NB4 (cell line): Measurements from ENCODE around the gene TBX5.

ENCODE experiments used
- TF ChIP-seq, protein P1 (sequence below): IDR thresholded peaks from one replicate; pipeline ENCODE4 v1.5.1; 2012; ENCODE audit warnings: low read depth, low read length
- TF ChIP-seq, protein P2 (sequence below): IDR thresholded peaks from 2 replicates; pipeline ENCODE4 v1.6.1; 2011; ENCODE audit warnings: low read depth, low read length

DNA sequence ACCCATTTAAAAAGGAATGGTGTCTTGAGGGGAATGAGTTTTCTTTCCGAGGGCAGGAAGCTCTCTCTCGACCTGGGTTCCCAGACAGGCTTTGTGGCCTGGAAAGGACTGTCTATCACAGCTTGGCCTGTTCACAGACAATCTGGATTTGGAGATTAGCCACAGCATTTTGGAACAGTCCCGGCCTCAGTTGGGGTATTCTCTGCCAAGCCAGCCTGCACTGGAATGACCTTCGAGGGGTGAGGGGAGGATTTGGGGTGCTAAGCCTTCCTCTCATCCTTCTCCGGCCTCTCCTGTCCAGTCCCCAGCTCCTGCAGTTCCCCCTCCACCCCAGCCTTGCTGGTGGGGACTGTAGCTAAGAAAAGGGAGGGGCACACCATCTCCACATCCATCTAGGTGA, 13.0 kb downstream of the TBX5 start:
- TF ChIP-seq, protein P1, sequence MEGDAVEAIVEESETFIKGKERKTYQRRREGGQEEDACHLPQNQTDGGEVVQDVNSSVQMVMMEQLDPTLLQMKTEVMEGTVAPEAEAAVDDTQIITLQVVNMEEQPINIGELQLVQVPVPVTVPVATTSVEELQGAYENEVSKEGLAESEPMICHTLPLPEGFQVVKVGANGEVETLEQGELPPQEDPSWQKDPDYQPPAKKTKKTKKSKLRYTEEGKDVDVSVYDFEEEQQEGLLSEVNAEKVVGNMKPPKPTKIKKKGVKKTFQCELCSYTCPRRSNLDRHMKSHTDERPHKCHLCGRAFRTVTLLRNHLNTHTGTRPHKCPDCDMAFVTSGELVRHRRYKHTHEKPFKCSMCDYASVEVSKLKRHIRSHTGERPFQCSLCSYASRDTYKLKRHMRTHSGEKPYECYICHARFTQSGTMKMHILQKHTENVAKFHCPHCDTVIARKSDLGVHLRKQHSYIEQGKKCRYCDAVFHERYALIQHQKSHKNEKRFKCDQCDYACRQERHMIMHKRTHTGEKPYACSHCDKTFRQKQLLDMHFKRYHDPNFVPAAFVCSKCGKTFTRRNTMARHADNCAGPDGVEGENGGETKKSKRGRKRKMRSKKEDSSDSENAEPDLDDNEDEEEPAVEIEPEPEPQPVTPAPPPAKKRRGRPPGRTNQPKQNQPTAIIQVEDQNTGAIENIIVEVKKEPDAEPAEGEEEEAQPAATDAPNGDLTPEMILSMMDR: no peak
- TF ChIP-seq, protein P2, sequence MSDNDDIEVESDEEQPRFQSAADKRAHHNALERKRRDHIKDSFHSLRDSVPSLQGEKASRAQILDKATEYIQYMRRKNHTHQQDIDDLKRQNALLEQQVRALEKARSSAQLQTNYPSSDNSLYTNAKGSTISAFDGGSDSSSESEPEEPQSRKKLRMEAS: no peak
